BJ (cell line): ENCODE results near the gene ALG10. TPM values are rescaled to one million over a fixed set of nuclear protein-coding genes. Genes with fewer than 3 reads are reported as not detected.
"Not testable (repeated sequence)": the region's sequence is repeated elsewhere in the genome, so short reads cannot be mapped to it uniquely, and the experiment has no call there.

Experiments
- CTCF ChIA-PET: fragments of 350-600 bp; formaldehyde crosslinking; extraction: SDS; loops from one replicate; lab custom pipeline; 2021; ENCODE audit warnings: antibody characterized with exemption, inconsistent platforms; lab: Yijun Ruan, JAX
- POLR2A ChIA-PET: fragments of 300-600 bp; sonication (Branson Sonifier 250); formaldehyde crosslinking; extraction: SDS; loops from one replicate; lab custom pipeline; 2021; ENCODE audit warnings: antibody characterized with exemption; lab: Charles Lee
- DNase-seq: peaks from one replicate; pipeline ENCODE4 v3.0.0-alpha.2; 2011; ENCODE audit warnings: low read depth
- H3K27me3 ChIP-seq: 2 replicates; pipeline ENCODE4 v1.6.0; 2011; ENCODE audit warnings: low read length; ENCODE audit not compliant: control insufficient read depth, insufficient read depth
- H3K36me3 ChIP-seq: 2 replicates; pipeline ENCODE4 v1.5.1; 2011; ENCODE audit warnings: low read length; ENCODE audit not compliant: control insufficient read depth, insufficient read depth
- H3K4me3 ChIP-seq: 2 replicates; pipeline ENCODE4 v1.5.1; 2011; ENCODE audit warnings: low read depth, mild to moderate bottlenecking, control low read depth, low read length
- CTCF ChIP-seq: IDR thresholded peaks from 2 replicates; pipeline ENCODE4 v1.5.1; 2011; ENCODE audit warnings: low read depth, mild to moderate bottlenecking, control low read depth, inconsistent platforms, low read length, moderate library complexity; ENCODE audit not compliant: insufficient read depth
- polyA plus RNA-seq: library from polyadenylated mRNA; depleted of rRNA; stranded (reverse); fragments of >200 nt; gene quantifications from 2 replicates; pipeline ENCODE4 v1.2.3, GENCODE V29; 2011

The ALG10 gene
- polyA plus RNA-seq, 1 experiment: 5.9 TPM

- no peak overlapping the region for H3K4me3 ChIP-seq
- no peak for DNase-seq
- POLR2A ChIA-PET: no interaction called here
- no peaks in the 10 kb centered on the region for H3K36me3 ChIP-seq
- peak; percentile 48 for TF ChIP-seq CTCF
- no peaks in the 10 kb centered on the region for H3K27me3 ChIP-seq
- CTCF ChIA-PET: no interaction called here
Observed at GRCh38 chr12:34033628-34034296, 11.5 kb downstream of the ALG10 start.

- 0 out of 2 replicates have a peak, but pooled peaks have one; percentile 4 for TF ChIP-seq CTCF
- H3K27me3 ChIP-seq, H3K36me3 ChIP-seq, H3K4me3 ChIP-seq, POLR2A ChIA-PET, CTCF ChIA-PET, DNase-seq: not testable (repeated sequence)
Observed at GRCh38 chr12:34038357-34038756, 16.1 kb downstream of the ALG10 start.

GRCh38 chr12:34046570-34046969, 24.3 kb downstream of the ALG10 start:
- Histone ChIP-seq H3K27me3 (no peaks in the 10 kb centered on the region), H3K4me3 (no peak overlapping the region), H3K36me3 (no peaks in the 10 kb centered on the region)
- CTCF ChIA-PET: no interaction called here
- POLR2A ChIA-PET: no interaction called here
- DNase-seq: no peak
- no peak for TF ChIP-seq CTCF

GRCh38 chr12:34047855-34048254, 25.6 kb downstream of the ALG10 start:
- CTCF ChIA-PET, H3K36me3 ChIP-seq, H3K4me3 ChIP-seq, DNase-seq, H3K27me3 ChIP-seq, POLR2A ChIA-PET: not testable (repeated sequence)

- POLR2A ChIA-PET: no interaction called here
Observed at GRCh38 chr12:34048714-34049113, 26.4 kb downstream of the ALG10 start.

More at GRCh38 chr12:34048714-34049113, 26.4 kb downstream of the ALG10 start:
- no peak for DNase-seq
- Histone ChIP-seq H3K27me3 (no peaks in the 10 kb centered on the region), H3K4me3 (no peak overlapping the region), H3K36me3 (no peaks in the 10 kb centered on the region)
- CTCF ChIA-PET: no interaction called here
- no peak for TF ChIP-seq CTCF
